Mucosa of descending colon (tissue), 3 donors: ENCODE results near the gene PHF21A. TPM values are rescaled to one million over a fixed set of nuclear protein-coding genes. Genes with fewer than 3 reads are reported as not detected.

ENCODE experiments used
- ATAC-seq: fragments of 200-7000 bp; cut with Tn5 transposase; one replicate; pipeline ENCODE4 v1.9.1; 2020; ENCODE audit warnings: mild to moderate bottlenecking, moderate library complexity
- DNase-seq, 3 donors: peaks; one replicate each; pipeline ENCODE4 v3.0.0-alpha.2; 2020
- H3K36me3 ChIP-seq: fragments of 200-600 bp; one replicate; pipeline ENCODE4 v1.8.0; 2021; ENCODE audit warnings: low read depth, mild to moderate bottlenecking
- H3K4me1 ChIP-seq: fragments of 200-600 bp; one replicate; pipeline ENCODE4 v1.8.0; 2021; ENCODE audit warnings: low read depth, mild to moderate bottlenecking
- H3K4me3 ChIP-seq: fragments of 200-600 bp; one replicate; pipeline ENCODE4 v1.8.0; 2021; ENCODE audit warnings: mild to moderate bottlenecking
- H3K9me3 ChIP-seq: fragments of 200-600 bp; one replicate; pipeline ENCODE4 v1.8.0; 2021; ENCODE audit warnings: mild to moderate bottlenecking
- CTCF ChIP-seq: fragments of 200-600 bp; IDR thresholded peaks from one replicate; pipeline ENCODE4 v1.8.0; 2022; ENCODE audit warnings: antibody characterized with exemption, mild to moderate bottlenecking
- intact Hi-C, 2 donors: fragments of 100-400 bp; cut with DNase I in 1 of 2; cut with micrococcal nuclease in 1 of 2; formaldehyde crosslinking; loops; one replicate each; pipeline versions ENCODE4 v1.11.0 to v1.11.1; 2022; cut with DNase I, micrococcal nuclease
- total RNA-seq, 3 donors: library from RNA; stranded (reverse); fragmentation: NEBNext Ultra II Directional in 2 of 3; extraction: Animal tissue kit (Norgen Biotek cat#: 25700) in 2 of 3; gene quantifications; one replicate each; pipeline versions ENCODE4 v1.2.1 to v1.2.4, GENCODE V29; 2021 to 2023
- donor health status: DM: no; HTN: no; CAD: no; lungs with moderate emphysema.
- donor health status: DM: no; HTN: no; CAD: no.
- donor health status: DM: no; HTN: yes; CAD: no.

PHF21A gene
- total RNA-seq, 3 donors from 2014 or later = 20.3 to 78.1 (median 23.3) TPM

DNA sequence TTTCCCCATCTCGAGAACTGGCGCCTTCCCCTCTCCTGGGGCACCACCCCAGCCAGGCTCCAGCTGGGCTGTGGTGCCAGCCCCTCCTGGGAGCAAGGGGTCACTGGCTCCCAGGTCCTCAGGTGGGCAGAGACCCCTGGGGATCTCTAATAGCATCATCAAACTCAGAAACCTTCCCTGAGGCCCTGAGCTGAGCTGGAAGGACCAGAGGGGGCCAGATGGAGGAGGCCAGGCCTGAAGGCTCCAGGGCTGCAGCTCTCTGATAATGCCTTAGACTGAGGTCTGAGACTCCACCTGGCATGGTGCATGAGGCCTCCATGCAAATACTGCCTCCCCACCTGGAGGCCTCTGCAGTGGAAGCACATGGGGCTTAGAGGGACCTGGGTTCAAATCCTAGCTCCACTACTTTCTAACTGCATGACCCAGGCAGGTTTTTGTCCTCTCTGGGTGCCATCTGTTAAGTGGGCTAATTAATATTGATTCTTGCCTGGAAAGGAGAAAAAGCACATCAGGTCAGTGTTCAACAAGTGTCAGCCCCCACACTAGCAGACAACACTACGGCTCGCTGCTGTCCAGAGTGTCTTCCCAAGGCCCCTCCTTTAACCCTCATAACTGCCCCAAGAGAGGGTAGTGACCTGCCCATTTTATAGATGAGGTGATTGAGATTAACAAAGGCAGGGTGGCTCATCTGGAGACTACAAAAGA, 234.3 kb downstream of the PHF21A start:
- peaks cover 5% of the 10 kb centered on the region for H3K4me1 ChIP-seq
- no peak for TF ChIP-seq CTCF
- no peak for DNase-seq
- no peak for ATAC-seq
- no peaks in the 10 kb centered on the region for H3K36me3 ChIP-seq
- no peaks in the 10 kb centered on the region for H3K9me3 ChIP-seq
- H3K4me3 ChIP-seq = no peak overlapping the region
- intact Hi-C loops = no loop called here

- Histone ChIP-seq H3K9me3 (no peaks in the 10 kb centered on the region), H3K36me3 (no peaks in the 10 kb centered on the region), H3K4me1 (peaks cover 5% of the 10 kb centered on the region), H3K4me3 (no peak overlapping the region)
- DNase-seq = peak in 1 of 3 donors; percentile 35
- TF ChIP-seq CTCF = no peak
- intact Hi-C loops = no loop called here
- peak; percentile 3 for ATAC-seq
These were observed 235.1 kb downstream of the PHF21A start for GRCh38 chr11:45885921-45886721.

DNA sequence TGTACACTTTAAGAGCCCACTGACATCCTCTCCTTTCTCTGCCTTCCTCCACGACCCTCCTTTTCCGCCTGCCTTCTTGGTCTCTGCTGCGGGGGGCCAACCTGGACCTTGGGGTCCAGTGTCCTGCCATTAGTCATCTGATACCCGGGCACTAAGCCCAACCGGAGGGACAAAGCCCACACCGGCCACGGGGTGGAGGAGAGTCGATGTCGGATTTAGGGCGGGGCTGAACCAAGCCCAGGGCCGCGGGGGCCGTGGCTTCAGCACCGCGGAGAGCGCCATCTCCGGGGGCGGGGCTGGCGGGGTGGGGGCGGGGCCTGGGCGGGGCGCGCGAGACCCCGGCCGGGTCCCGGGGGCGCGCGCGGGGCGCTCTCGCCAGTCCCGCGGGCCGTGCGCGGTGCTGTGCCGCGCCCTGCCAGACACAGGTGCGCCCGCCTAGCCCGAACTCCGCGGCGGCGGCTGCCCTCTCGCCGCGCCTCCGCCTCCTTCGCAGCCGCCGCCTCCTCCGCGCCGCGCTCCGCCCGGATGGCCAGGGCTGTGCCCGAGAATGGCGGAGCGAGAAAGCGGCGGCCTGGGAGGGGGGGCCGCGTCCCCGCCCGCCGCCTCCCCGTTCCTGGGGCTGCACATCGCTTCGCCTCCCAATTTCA, 235.9 kb downstream of the PHF21A start, which contains the start of gene MAPK8IP1:
Gene MAPK8IP1, plus strand, starts transcription at position 378 of the 647 bp plus-strand sequence. Its CDS starts 170 bp downstream, at position 548.
- H3K4me1 ChIP-seq = peaks cover 5% of the 10 kb centered on the region
- peak; percentile 87 for ATAC-seq
- no peaks in the 10 kb centered on the region for H3K36me3 ChIP-seq
- no peak within 1 kb of the TSS for H3K4me3 ChIP-seq
- no peak for TF ChIP-seq CTCF
- H3K9me3 ChIP-seq = no peaks in the 10 kb centered on the region
- intact Hi-C loops = no loop called here
- DNase-seq = peak; percentile 61 to 75 (median 64)

GRCh38 chr11:45884596-45885185, 236.6 kb downstream of the PHF21A start:
- intact Hi-C loops = no loop called here
- DNase-seq (no peak), ATAC-seq (no peak)
- H3K4me1 ChIP-seq = peaks cover 5% of the 10 kb centered on the region
- no peaks in the 10 kb centered on the region for H3K9me3 ChIP-seq
- H3K4me3 ChIP-seq = no peak overlapping the region
- H3K36me3 ChIP-seq = no peaks in the 10 kb centered on the region
- no peak for TF ChIP-seq CTCF

Other genes with a start within 250 kb of the PHF21A start
- gene MAPK8IP1, start 235.8 kb downstream of the PHF21A start, total RNA-seq = 10 to 100 TPM in 1 of 3 donors, 1 to 10 TPM in 2; 1.6 to 12.3 (median 2.5) TPM
- 1 to 10 TPM in 2 of 3 donors, under 1 TPM in 1; 0.81 to 2.2 (median 1.5) TPM for gene FREY1, start 214.2 kb downstream of the PHF21A start, total RNA-seq
- 10 to 100 TPM; 34.9 to 49.1 (median 39.7) TPM for gene PEX16, start 203.6 kb downstream of the PHF21A start, total RNA-seq
- gene LARGE2, start 198.8 kb downstream of the PHF21A start, total RNA-seq = 1 to 10 TPM; 1.9 to 2.9 (median 2.3) TPM
- 100 to 1,000 TPM in 2 of 3 donors, 10 to 100 TPM in 1; 52.7 to 140 (median 108) TPM for gene CREB3L1, start 156.2 kb upstream of the PHF21A start, total RNA-seq
- 10 to 100 TPM; 41.2 to 49.6 (median 47.2) TPM for gene DGKZ, start 226.0 kb upstream of the PHF21A start, total RNA-seq